Adipocyte (in vitro differentiated cells): ENCODE results near the gene RBBP4.
"Not testable (repeated sequence)": the region's sequence is repeated elsewhere in the genome, so short reads cannot be mapped to it uniquely, and the experiment has no call there.

ENCODE experiments used
- DNase-seq: peaks from one replicate; pipeline ENCODE4 v3.0.0-alpha.2; 2015; ENCODE audit warnings: low read depth
- H3K27me3 ChIP-seq: replicated peaks from 2 replicates; pipeline ENCODE4 v1.7.0; 2013; ENCODE audit warnings: mild to moderate bottlenecking, low read length, moderate library complexity; ENCODE audit not compliant: control insufficient read depth, insufficient read depth
- H3K36me3 ChIP-seq: 2 replicates; pipeline ENCODE4 v1.7.0; 2013; ENCODE audit warnings: low read length, mild to moderate bottlenecking, moderate library complexity; ENCODE audit not compliant: control insufficient read depth, insufficient read depth, severe bottlenecking
- H3K4me1 ChIP-seq: 2 replicates; pipeline ENCODE4 v1.7.0; 2013; ENCODE audit warnings: mild to moderate bottlenecking, low read length, moderate library complexity; ENCODE audit not compliant: control insufficient read depth, insufficient read depth
- H3K4me3 ChIP-seq: 2 replicates; pipeline ENCODE4 v1.7.0; 2013; ENCODE audit warnings: mild to moderate bottlenecking, low read length, moderate library complexity
- H3K9ac ChIP-seq: 2 replicates; pipeline ENCODE4 v1.7.0; 2013; ENCODE audit warnings: mild to moderate bottlenecking, low read length, moderate library complexity
- H3K9me3 ChIP-seq: 2 replicates; pipeline ENCODE4 v1.7.0; 2013; ENCODE audit warnings: mild to moderate bottlenecking, low read length, moderate library complexity; ENCODE audit not compliant: control insufficient read depth

RBBP4 gene

GRCh38 chr1:32622806-32623681, 28.0 kb upstream of the RBBP4 start:
- Histone ChIP-seq H3K27me3 (no peaks in the 10 kb centered on the region), H3K9me3 (no peaks in the 10 kb centered on the region), H3K36me3 (peaks cover 15% of the 10 kb centered on the region), H3K4me1 (peaks cover 11% of the 10 kb centered on the region), H3K4me3 (no peak overlapping the region), H3K9ac (peak overlapping the region; percentile 12)
- DNase-seq = peak; percentile 9

GRCh38 chr1:32623775-32624174, 27.2 kb upstream of the RBBP4 start:
- Histone ChIP-seq H3K4me3 (no peak overlapping the region), H3K9me3 (no peaks in the 10 kb centered on the region), H3K4me1 (peaks cover 11% of the 10 kb centered on the region), H3K9ac (no peak overlapping the region), H3K36me3 (peaks cover 15% of the 10 kb centered on the region), H3K27me3 (no peaks in the 10 kb centered on the region)
- no peak for DNase-seq

GRCh38 chr1:32626176-32626575, 24.8 kb upstream of the RBBP4 start:
- no peak overlapping the region for H3K9ac ChIP-seq
- H3K27me3 ChIP-seq = no peaks in the 10 kb centered on the region
- H3K4me1 ChIP-seq = peaks cover 11% of the 10 kb centered on the region
- no peak for DNase-seq
- peaks cover 17% of the 10 kb centered on the region for H3K36me3 ChIP-seq
- H3K4me3 ChIP-seq = no peak overlapping the region
- no peaks in the 10 kb centered on the region for H3K9me3 ChIP-seq

GRCh38 chr1:32627596-32628162, 23.3 kb upstream of the RBBP4 start:
- H3K9me3 ChIP-seq = no peaks in the 10 kb centered on the region
- no peak for DNase-seq
- H3K36me3 ChIP-seq = peaks cover 31% of the 10 kb centered on the region
- H3K9ac ChIP-seq = no peak overlapping the region
- no peaks in the 10 kb centered on the region for H3K27me3 ChIP-seq
- H3K4me1 ChIP-seq = peaks cover 8% of the 10 kb centered on the region
- H3K4me3 ChIP-seq = no peak overlapping the region

- not testable (repeated sequence) for H3K4me1 ChIP-seq, H3K9me3 ChIP-seq, H3K9ac ChIP-seq, H3K4me3 ChIP-seq, H3K27me3 ChIP-seq, DNase-seq
- peaks cover 38% of the 10 kb centered on the region for H3K36me3 ChIP-seq
Measured at GRCh38 chr1:32630173-32630572, 20.8 kb upstream of the RBBP4 start.

- DNase-seq = no peak
- peaks cover 5% of the 10 kb centered on the region for H3K4me1 ChIP-seq
- no peak overlapping the region for H3K9ac ChIP-seq
- no peaks in the 10 kb centered on the region for H3K27me3 ChIP-seq
- peaks cover 28% of the 10 kb centered on the region for H3K36me3 ChIP-seq
- H3K4me3 ChIP-seq = no peak overlapping the region
- H3K9me3 ChIP-seq = no peaks in the 10 kb centered on the region
Measured at GRCh38 chr1:32632829-32633228, 18.2 kb upstream of the RBBP4 start.

GRCh38 chr1:32635508-32636277, 15.3 kb upstream of the RBBP4 start:
- no peak overlapping the region for H3K9ac ChIP-seq
- peaks cover 27% of the 10 kb centered on the region for H3K36me3 ChIP-seq
- H3K27me3 ChIP-seq = no peaks in the 10 kb centered on the region
- no peak for DNase-seq
- no peak overlapping the region for H3K4me3 ChIP-seq
- H3K4me1 ChIP-seq = peaks cover 5% of the 10 kb centered on the region
- H3K9me3 ChIP-seq = no peaks in the 10 kb centered on the region

- peaks cover 17% of the 10 kb centered on the region for H3K36me3 ChIP-seq
- no peaks in the 10 kb centered on the region for H3K27me3 ChIP-seq
- H3K4me1 ChIP-seq = peaks cover 5% of the 10 kb centered on the region
- no peak overlapping the region for H3K4me3 ChIP-seq
- H3K9me3 ChIP-seq = no peaks in the 10 kb centered on the region
- no peak for DNase-seq
- H3K9ac ChIP-seq = no peak overlapping the region
Measured at GRCh38 chr1:32636914-32637645, 13.9 kb upstream of the RBBP4 start.

GRCh38 chr1:32639489-32640075, 11.4 kb upstream of the RBBP4 start:
- Histone ChIP-seq H3K4me1 (peaks cover 5% of the 10 kb centered on the region), H3K9ac (no peak overlapping the region), H3K4me3 (no peak overlapping the region), H3K27me3 (no peaks in the 10 kb centered on the region), H3K9me3 (no peaks in the 10 kb centered on the region), H3K36me3 (no peaks in the 10 kb centered on the region)
- DNase-seq = peak; percentile 51

- H3K9me3 ChIP-seq = not testable (repeated sequence)
Measured at GRCh38 chr1:32642292-32642827, 8.6 kb upstream of the RBBP4 start.

More at GRCh38 chr1:32642292-32642827, 8.6 kb upstream of the RBBP4 start:
- H3K4me1 ChIP-seq, H3K27me3 ChIP-seq, H3K9ac ChIP-seq, H3K4me3 ChIP-seq, DNase-seq, H3K36me3 ChIP-seq: not testable (repeated sequence)
